C4-2B (cell line): ENCODE results near the gene ATP9A.
"Not testable (repeated sequence)": the region's sequence is repeated elsewhere in the genome, so short reads cannot be mapped to it uniquely, and the experiment has no call there.

Experiments
- H3K27ac ChIP-seq: fragments of 450-650 bp; 2 replicates; pipeline ENCODE4 v1.5.1; 2017
- CTCF ChIP-seq: fragments of 450-650 bp; conservative IDR thresholded peaks from 2 replicates; pipeline ENCODE4 v1.5.1; 2017; ENCODE audit warnings: mild to moderate bottlenecking
- ZFX ChIP-seq: fragments of 450-650 bp; IDR thresholded peaks from 2 replicates; pipeline ENCODE4 v1.6.1; 2017

Gene ATP9A

GRCh38 chr20:51660672-51661608 lies 107.2 kb downstream of the ATP9A start:
- no peak overlapping the region for H3K27ac ChIP-seq
- TF ChIP-seq ZFX = no peak
- TF ChIP-seq CTCF = no peak

DNA sequence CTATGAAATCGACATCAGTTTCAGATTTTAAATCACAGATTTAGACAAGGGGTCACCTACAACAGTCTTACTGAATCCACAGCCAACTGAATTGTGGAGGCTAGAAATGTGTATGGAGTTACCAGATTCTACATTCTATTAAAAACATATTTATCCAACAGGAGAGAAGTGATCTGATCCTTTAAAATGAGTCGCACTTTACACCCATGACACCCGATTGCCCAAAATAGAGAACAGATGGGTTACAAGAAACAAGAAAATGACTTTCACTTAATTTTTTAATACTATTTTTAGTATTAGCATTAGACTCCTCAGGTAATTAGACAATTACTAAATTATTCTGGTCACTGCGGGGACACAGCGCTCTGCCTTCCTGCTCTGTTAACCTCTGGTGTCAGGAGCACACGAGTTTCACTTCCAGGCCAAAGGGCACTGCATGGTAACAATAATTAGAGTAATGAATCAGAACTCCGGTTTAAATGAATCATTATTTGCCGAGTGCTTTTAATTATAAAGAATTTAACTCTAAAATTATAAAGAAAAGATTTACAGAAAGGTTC lies 108.6 kb downstream of the ATP9A start:
- no peak for TF ChIP-seq ZFX
- no peak for TF ChIP-seq CTCF
- no peak overlapping the region for H3K27ac ChIP-seq

- TF ChIP-seq ZFX = no peak
- TF ChIP-seq CTCF = no peak
- H3K27ac ChIP-seq = no peak overlapping the region
Measured at GRCh38 chr20:51656726-51657260, 111.4 kb downstream of the ATP9A start.

DNA sequence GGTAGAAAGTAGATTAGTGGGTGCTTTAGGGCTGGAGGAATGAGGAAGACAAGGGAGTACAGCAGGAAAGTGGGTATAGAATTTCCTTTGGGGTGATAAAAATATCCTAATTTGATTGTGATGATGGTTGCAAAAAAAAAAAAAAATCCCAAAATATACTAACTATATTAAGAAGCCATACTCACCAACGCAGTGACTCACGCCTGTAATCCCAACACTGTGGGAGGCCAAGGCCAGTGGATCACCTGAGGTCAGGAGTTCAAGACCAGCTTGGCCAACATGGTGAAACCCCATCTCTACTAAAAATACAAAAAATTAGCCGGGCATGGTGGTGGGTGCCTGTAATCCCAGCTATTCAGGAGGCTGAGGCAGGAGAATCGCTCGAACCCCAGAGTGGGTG lies 112.1 kb downstream of the ATP9A start:
- not testable (repeated sequence) for H3K27ac ChIP-seq

- no peak for TF ChIP-seq ZFX
- TF ChIP-seq CTCF = no peak
- no peak overlapping the region for H3K27ac ChIP-seq
Measured at GRCh38 chr20:51654495-51654894, 113.7 kb downstream of the ATP9A start.

DNA sequence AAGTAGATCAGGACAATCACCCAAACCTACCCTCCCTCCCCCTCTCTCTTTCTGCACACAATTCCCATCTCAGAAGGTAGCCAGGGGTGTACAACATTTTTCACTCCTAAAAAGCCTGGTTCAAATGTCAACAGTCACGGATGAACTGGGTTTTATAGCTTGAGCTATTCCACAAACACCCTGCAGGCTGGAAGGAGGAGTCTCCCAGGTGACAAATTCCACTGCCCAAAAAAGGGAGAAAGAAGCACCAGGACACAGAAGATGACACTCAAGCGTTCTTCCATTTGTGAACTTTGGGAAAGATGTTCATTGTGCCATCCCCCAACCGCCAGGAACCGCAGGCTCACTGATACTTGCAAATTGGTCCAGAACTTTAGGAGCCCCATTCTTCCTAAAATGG lies 114.1 kb downstream of the ATP9A start:
- TF ChIP-seq ZFX = no peak
- TF ChIP-seq CTCF = no peak
- no peak overlapping the region for H3K27ac ChIP-seq

DNA sequence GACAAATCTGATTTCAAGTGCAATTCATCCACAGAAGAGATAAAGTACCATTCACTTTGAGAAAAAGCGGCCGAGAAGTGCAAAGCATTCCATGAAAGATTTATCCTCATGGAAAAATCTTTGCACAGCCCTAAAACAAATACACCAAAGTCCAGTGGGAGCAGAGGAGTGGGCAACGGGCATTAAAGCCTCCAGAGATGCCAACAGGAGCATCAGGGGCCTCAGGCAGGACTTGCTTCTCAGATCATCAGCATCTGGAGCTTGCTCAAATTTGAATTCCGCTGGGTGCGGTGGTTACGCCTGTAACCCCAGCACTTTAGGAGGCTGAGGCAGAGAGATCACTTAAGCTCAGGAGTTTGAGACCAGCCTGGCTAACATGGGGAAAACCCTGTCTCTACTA lies 115.0 kb downstream of the ATP9A start:
- H3K27ac ChIP-seq = no peak overlapping the region
- TF ChIP-seq ZFX (no peak), CTCF (no peak)
